ENCODE results near the gene GID8.

GID8 gene

GRCh38 chr20:62894261-62894660, 43.7 kb upstream of the GID8 start:
- H3K4me1 ChIP-seq = peaks cover 85% of the 10 kb centered on the region
- H3K9ac ChIP-seq = no peak overlapping the region
- no peaks in the 10 kb centered on the region for H3K9me3 ChIP-seq
- H4K20me1 ChIP-seq = peaks cover 41% of the 10 kb centered on the region
- H3K4me2 ChIP-seq = peak overlapping the region; percentile 86
- no peak overlapping the region for H3K4me3 ChIP-seq
- no peak for TF ChIP-seq Cebpa-rat (IDR thresholded peaks at IDR 0.05)
- H3K27me3 ChIP-seq = no peaks in the 10 kb centered on the region
- H3K36me3 ChIP-seq = peaks cover 79% of the 10 kb centered on the region
- no peak overlapping the region for H3K27ac ChIP-seq

DNA sequence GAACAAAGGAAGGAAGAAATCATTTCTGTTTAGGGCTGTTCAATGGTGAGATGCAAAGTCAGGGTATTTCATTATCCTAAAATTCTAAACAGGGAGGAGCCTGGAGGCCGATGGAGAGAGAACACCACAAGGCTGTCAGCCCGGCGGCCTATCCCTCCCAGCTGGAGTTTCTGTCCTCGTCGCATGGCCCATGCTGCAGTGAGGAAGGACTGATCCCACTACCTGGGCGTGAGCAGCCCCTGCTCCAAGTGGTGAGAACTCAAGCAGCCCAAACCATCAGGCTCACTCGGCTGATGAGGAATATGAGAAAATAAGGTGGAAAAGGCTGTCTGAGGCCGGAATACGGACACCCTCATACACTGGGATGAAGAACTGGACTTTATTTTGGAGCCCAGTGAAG, 42.4 kb upstream of the GID8 start:
- no peak for TF ChIP-seq Cebpa-rat (IDR thresholded peaks at IDR 0.05)
- H3K27me3 ChIP-seq = no peaks in the 10 kb centered on the region
- no peak overlapping the region for H3K4me3 ChIP-seq
- H4K20me1 ChIP-seq = peaks cover 52% of the 10 kb centered on the region
- H3K9ac ChIP-seq = no peak overlapping the region
- H3K9me3 ChIP-seq = no peaks in the 10 kb centered on the region
- 0 out of 2 replicates have a peak overlapping the region, but pooled peaks have one; percentile 10 for H3K27ac ChIP-seq
- H3K4me1 ChIP-seq = peaks cover 85% of the 10 kb centered on the region
- H3K36me3 ChIP-seq = peaks cover 66% of the 10 kb centered on the region
- H3K4me2 ChIP-seq = no peak overlapping the region

DNA sequence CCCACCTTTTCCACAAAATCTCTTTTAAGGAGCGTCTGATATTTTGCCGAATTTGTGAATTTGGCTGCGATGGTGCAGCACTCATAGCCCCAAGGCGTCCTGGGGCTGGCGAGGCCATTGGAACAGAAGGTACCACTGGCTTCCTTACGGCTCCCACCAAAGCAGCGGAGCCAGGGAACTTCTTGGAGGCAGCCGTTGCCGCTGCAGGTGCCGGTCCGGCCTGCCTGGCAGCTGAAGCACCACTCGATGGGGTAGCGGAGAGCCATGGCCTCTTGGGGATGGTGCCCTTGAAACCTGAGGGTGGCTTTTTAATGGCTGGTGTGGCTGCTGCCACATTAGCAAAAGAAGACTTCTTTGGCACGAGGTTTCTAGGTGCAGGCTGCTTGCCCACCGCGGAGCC, 41.4 kb upstream of the GID8 start:
- H3K9me3 ChIP-seq = no peaks in the 10 kb centered on the region
- peaks cover 84% of the 10 kb centered on the region for H3K4me1 ChIP-seq
- peaks cover 57% of the 10 kb centered on the region for H4K20me1 ChIP-seq
- no peak overlapping the region for H3K9ac ChIP-seq
- no peak overlapping the region for H3K27ac ChIP-seq
- no peaks in the 10 kb centered on the region for H3K27me3 ChIP-seq
- no peak for TF ChIP-seq Cebpa-rat (IDR thresholded peaks at IDR 0.05)
- peaks cover 69% of the 10 kb centered on the region for H3K36me3 ChIP-seq
- H3K4me2 ChIP-seq = no peak overlapping the region
- no peak overlapping the region for H3K4me3 ChIP-seq

DNA sequence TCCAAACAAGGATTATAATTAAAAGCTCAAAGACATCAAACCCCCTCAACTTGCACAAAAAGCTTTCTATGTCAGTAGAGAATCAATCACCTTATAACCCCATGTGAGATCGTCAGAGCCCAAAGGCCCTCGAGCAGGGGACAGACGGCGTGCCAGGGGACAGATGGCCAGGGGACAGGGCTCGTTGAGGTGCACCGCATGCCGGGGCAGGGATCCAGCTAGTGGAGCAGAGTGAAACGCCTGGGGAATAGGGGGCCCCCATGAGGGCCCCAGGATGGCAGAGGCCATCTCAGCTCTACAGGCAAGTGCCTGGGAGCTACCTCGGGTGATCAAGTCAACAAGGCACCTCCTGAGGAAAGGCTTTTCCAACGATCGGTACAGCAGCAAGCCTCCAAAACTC, 40.3 kb upstream of the GID8 start:
- H3K27ac ChIP-seq = no peak overlapping the region
- H3K4me1 ChIP-seq = peaks cover 72% of the 10 kb centered on the region
- no peak overlapping the region for H3K4me2 ChIP-seq
- H3K9me3 ChIP-seq = no peaks in the 10 kb centered on the region
- no peak overlapping the region for H3K9ac ChIP-seq
- H3K36me3 ChIP-seq = peaks cover 72% of the 10 kb centered on the region
- H3K4me3 ChIP-seq = no peak overlapping the region
- H4K20me1 ChIP-seq = peaks cover 56% of the 10 kb centered on the region
- no peaks in the 10 kb centered on the region for H3K27me3 ChIP-seq
- no peak for TF ChIP-seq Cebpa-rat (IDR thresholded peaks at IDR 0.05)

DNA sequence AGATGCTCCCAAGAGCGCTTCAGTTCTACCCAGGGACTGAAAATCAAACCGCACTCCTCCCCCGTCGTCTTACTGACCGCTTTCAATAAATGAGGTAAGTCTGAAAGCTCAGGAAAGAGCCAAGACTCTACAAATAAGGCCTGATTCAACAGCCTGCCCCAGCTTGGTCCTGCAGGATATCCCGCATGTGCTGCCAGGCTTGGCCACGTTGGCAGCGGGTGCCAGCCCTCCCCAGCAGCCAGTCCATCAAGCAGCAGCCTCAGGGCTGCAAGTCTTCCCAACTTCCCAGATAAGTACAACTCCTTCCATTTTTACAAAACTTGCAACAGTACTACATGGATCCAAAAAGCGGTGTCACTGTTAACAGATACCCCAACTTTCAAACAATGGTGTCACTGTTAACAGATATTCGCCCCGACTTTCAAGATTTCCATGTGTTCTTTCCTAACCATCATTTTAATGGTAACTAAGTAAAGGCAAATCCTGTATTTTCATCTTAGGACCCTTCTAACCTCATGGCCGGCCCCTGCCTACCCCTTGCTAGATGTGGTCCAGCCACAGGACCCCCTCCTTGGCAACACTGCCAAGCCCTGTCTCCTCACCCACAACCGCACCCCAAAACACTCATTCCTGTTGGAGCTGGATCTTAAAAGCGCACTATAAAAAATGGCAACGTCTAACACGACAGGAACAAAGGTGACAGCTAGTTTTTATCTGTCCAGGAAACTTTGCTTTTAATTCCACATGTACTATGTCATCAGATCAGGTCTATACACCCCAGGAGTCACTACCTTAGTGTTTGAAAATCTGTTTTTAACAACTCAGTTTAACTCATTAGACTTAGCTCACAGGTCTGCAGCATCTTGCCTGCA, 39.6 kb upstream of the GID8 start:
- peaks cover 56% of the 10 kb centered on the region for H4K20me1 ChIP-seq
- no peaks in the 10 kb centered on the region for H3K9me3 ChIP-seq

GRCh38 chr20:62898970-62899632, 38.8 kb upstream of the GID8 start:
- H3K9ac ChIP-seq = no peak overlapping the region
- peak overlapping the region; percentile 82 for H3K4me2 ChIP-seq
- H4K20me1 ChIP-seq = peaks cover 63% of the 10 kb centered on the region
- peaks cover 72% of the 10 kb centered on the region for H3K36me3 ChIP-seq
- H3K27ac ChIP-seq = peak overlapping the region; percentile 22; the same call in 1 of the 2 replicates
- peaks cover 58% of the 10 kb centered on the region for H3K4me1 ChIP-seq
- no peak for TF ChIP-seq Cebpa-rat (IDR thresholded peaks at IDR 0.05)
- no peak overlapping the region for H3K4me3 ChIP-seq
- H3K9me3 ChIP-seq = no peaks in the 10 kb centered on the region
- H3K27me3 ChIP-seq = no peaks in the 10 kb centered on the region

More for the DNA sequence above, 39.6 kb upstream of the GID8 start:
- H3K27me3 ChIP-seq = no peaks in the 10 kb centered on the region
- H3K36me3 ChIP-seq = peaks cover 72% of the 10 kb centered on the region
- no peak overlapping the region for H3K4me3 ChIP-seq
- peak overlapping the region; percentile 82 for H3K4me2 ChIP-seq
- H3K9ac ChIP-seq = no peak overlapping the region
- TF ChIP-seq Cebpa-rat (IDR thresholded peaks at IDR 0.05) = no peak
- H3K27ac ChIP-seq = peak overlapping the region; percentile 22; the same call in 1 of the 2 replicates
- peaks cover 66% of the 10 kb centered on the region for H3K4me1 ChIP-seq

DNA sequence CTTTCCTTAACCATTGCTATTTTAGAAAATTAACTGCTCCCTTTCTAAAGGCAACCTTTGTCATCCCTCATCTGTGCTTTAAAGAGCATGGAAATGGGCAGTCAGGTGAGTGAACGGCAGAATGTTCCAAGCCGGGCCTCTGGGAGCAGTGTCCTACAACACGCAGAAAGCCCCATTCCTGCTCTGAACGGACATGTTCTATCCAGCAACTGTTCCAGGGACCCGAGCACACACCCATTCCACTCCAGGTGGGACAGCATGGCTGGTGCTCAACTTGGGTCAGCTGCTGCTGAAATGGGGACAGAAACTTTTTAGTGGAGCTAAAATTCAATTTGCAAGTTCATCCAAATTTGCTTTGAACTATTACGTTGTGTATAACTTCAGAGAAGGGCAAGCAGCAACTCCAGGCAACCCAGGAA, 38.3 kb upstream of the GID8 start:
- TF ChIP-seq Cebpa-rat (IDR thresholded peaks at IDR 0.05) = no peak
- Histone ChIP-seq H4K20me1 (peaks cover 69% of the 10 kb centered on the region), H3K4me1 (peaks cover 53% of the 10 kb centered on the region), H3K27me3 (no peaks in the 10 kb centered on the region), H3K27ac (peak overlapping the region; percentile 22; the same call in 1 of the 2 replicates), H3K4me3 (no peak overlapping the region), H3K4me2 (peak overlapping the region; percentile 82), H3K36me3 (peaks cover 72% of the 10 kb centered on the region), H3K9me3 (no peaks in the 10 kb centered on the region), H3K9ac (no peak overlapping the region)

- peaks cover 47% of the 10 kb centered on the region for H3K4me1 ChIP-seq
- no peak overlapping the region for H3K9ac ChIP-seq
- no peak for TF ChIP-seq Cebpa-rat (IDR thresholded peaks at IDR 0.05)
Measured at GRCh38 chr20:62900052-62900691, 37.8 kb upstream of the GID8 start.

GRCh38 chr20:62900692-62901584, 37.0 kb upstream of the GID8 start:
- H3K9ac ChIP-seq = 0 out of 2 replicates have a peak overlapping the region, but pooled peaks have one; percentile 1
- H3K4me1 ChIP-seq = peaks cover 40% of the 10 kb centered on the region
- TF ChIP-seq Cebpa-rat (IDR thresholded peaks at IDR 0.05) = no peak
- H4K20me1 ChIP-seq = peaks cover 78% of the 10 kb centered on the region
- no peaks in the 10 kb centered on the region for H3K9me3 ChIP-seq
- H3K36me3 ChIP-seq = peaks cover 73% of the 10 kb centered on the region
- no peak overlapping the region for H3K4me3 ChIP-seq
- peak overlapping the region; percentile 82 for H3K4me2 ChIP-seq
- H3K27me3 ChIP-seq = no peaks in the 10 kb centered on the region
- peak overlapping the region; percentile 12; the same call in 1 of the 2 replicates for H3K27ac ChIP-seq

More at GRCh38 chr20:62900052-62900691, 37.8 kb upstream of the GID8 start:
- Histone ChIP-seq H3K27ac (peak overlapping the region; percentile 12; the same call in 1 of the 2 replicates), H3K27me3 (no peaks in the 10 kb centered on the region), H3K4me2 (peak overlapping the region; percentile 82), H3K9me3 (no peaks in the 10 kb centered on the region), H4K20me1 (peaks cover 70% of the 10 kb centered on the region), H3K4me3 (no peak overlapping the region), H3K36me3 (peaks cover 72% of the 10 kb centered on the region)

Measured in BLaER1 (cell line).